ENCODE results near the gene EXPH5.
"Not testable (repeated sequence)": the region's sequence is repeated elsewhere in the genome, so short reads cannot be mapped to it uniquely, and the experiment has no call there.

Gene EXPH5, protein sequence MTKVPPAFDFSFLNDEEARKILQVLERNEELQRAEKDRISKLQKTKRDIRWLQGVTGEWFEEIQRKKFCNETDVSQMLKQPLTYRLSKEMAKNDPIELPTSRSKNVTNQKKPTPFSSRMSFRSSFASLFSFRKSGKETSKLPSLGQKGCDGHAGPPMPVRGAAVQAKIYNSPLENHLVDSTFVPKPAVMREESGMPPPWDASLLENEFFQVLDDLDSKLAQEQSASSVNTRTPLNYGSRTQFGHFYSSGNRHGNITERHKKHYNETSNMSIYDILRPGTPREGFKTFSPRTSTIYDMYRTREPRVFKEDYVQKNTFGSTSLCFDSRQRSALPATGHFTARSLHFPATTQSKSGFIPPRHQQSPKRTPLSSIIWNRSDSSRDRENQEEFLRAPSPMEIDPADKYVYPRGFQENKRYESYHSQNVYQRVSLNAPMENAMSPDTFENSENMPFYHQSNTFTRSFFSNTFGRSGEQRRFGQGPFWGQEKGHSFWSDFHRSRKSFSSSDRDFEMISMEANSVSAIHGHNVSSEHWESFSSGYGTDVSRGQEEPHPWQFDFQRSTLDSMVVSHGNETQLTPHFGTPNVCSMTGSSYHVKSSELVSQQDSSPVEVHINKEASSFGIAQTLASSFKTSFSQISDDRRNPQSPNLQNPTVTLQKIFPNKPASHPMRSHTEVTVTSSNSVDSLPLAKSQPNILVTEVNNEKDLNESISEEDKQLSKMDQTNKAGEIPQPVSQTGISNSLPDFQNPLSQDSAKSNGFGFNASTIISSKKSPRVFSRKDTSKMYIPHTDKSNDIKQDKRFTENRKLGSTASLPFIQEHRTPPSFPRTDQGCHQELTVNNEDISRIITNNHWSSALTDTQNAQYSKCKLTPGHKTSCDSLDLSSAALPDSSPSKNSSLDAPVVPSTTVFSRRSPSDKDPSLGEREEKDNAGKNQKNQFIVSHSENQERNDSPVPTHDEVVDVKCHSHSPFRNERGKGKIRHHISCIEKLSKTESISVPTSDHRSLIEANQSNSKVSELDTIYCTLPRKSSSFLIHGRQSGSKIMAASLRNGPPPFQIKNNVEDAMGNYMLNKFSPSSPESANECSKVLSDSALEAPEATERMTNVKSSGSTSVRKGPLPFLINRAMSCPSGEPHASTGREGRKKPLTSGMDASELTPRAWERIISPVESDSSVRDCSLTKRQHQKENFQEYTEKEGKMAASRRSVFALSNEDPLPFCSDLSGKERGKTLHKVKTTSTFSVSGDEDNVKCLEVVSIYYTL (N-terminal part only)

GRCh38 chr11:108593214-108593922 lies at the start of gene EXPH5:
Gene EXPH5 (minus strand): TSS chr11:108593768. CDS start chr11:108593536, 232 bp downstream.
- peak; percentile 97 for DNase-seq

DNA sequence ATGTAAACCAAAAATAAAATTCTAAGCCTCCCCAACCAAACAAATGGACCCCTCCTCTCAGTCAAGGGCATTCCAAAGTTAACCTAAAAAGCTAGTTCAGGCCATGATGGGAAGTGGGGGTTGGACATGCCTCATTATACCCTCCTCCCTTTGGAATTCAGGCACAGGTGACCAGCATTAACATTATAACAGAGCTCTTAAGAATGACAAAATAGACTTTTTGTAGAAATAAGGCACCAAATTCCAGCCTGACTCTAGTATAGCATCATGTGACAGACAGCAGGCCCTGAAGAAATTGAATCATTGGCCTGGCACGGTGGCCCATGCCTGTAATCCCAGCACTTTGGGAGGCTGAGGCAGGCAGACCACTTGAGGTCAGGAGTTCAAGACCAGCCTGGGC lies 48.2 kb upstream of the EXPH5 start:
- not testable (repeated sequence) for DNase-seq

DNA sequence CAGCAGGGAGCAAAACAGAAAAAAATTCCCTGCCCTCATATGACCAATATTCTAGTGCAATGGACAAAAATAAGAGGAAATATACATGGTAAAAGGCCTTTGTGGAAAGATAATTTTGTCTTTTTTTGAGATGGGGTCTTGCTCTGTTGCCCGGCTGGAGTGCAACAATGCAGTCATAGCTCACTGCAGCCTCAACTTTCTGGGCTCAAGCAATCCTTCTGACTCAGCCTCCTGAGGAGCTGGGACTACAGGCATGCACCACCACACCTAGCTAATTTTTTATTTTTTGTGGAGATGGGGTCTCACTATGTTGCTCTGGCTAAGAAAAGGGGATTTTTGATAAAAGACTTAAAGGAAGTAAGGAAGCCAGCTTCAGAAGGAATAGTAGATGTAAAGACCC lies 45.6 kb upstream of the EXPH5 start:
- no peak for DNase-seq

DNA sequence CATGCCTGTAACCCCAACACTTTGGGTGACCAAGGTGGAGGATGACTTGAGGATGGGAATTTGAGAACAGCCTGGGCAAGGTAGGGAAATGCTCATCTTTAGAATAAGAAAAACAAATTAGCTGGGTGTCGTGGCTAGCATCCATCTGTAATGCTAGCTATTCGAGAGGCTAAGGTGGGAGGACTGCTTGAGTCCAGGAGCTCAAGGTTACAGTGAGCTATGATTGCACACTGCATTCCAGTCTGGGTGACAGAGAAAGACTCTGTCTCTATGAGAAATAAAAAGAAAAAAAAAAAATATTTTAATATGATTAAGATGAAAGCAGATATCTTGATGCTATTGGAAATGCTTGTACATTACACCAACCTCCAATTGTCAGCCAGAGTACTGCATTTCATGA lies 42.7 kb upstream of the EXPH5 start:
- DNase-seq, result no peak

DNA sequence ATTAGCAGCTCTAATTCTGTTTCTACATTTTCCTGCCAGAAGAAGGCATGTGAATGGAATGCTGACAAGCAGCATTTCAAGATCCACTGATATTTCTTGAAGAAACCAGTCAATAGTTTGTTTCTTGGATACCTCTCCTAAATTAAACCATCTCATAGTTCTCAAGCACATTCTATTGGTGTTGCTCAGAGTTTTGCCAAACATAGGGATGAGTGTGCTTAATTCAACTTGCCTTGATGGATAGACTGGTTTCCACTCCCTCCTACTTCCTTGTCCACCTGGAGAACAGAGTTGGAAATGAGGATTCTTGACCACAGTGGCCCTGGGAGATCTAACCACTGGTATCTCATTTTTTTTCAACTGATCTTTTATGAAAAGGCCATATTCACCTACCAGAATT lies 41.5 kb upstream of the EXPH5 start:
- DNase-seq, result no peak

GRCh38 chr11:108632041-108632704 lies 38.6 kb upstream of the EXPH5 start:
- DNase-seq, result no peak

- no peak for DNase-seq
Measured at GRCh38 chr11:108629274-108629673, 35.7 kb upstream of the EXPH5 start.

DNA sequence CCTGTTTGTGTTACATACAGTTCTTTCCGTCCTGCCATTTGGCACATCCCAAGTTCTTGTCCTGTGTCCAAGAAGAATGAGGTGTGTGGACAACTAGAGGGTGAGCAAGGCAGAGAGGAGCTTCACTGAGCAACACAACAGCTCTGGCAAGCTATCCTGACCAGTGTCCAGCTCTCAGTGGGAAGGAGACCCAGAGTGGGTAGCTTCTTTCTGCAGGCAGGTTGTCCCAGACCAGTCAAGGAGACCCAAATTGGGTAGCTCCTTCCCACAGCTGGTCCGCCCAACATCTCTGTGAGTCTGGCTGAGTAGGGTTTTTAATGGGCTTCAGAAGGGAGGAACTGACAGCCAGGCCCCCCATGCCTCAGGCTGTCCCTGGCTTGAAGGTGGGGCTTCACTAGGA lies 35.2 kb upstream of the EXPH5 start:
- no peak for DNase-seq

- no peak for DNase-seq
Measured at GRCh38 chr11:108628326-108628725, 34.8 kb upstream of the EXPH5 start.

GRCh38 chr11:108624196-108624925 lies 30.8 kb upstream of the EXPH5 start:
- no peak for DNase-seq

DNA sequence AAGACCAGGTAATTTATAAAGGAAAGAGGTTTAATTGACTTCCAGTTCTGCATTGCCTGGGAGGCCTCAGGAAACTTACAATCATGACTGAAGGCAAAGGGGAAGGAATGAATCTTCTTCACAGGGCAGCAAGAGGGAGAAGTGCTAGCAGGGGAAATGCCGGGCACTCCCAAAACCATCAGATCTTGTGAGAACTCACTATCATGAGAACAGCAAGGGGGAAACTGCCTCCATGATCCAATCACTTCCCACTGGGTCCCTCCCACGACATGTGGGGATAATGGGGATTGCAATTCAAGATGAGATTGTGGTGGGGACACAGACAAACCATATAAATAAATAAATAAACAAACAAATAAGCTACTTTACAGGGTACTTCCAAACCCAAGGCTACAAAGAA lies 28.8 kb upstream of the EXPH5 start:
- no peak for DNase-seq

DNA sequence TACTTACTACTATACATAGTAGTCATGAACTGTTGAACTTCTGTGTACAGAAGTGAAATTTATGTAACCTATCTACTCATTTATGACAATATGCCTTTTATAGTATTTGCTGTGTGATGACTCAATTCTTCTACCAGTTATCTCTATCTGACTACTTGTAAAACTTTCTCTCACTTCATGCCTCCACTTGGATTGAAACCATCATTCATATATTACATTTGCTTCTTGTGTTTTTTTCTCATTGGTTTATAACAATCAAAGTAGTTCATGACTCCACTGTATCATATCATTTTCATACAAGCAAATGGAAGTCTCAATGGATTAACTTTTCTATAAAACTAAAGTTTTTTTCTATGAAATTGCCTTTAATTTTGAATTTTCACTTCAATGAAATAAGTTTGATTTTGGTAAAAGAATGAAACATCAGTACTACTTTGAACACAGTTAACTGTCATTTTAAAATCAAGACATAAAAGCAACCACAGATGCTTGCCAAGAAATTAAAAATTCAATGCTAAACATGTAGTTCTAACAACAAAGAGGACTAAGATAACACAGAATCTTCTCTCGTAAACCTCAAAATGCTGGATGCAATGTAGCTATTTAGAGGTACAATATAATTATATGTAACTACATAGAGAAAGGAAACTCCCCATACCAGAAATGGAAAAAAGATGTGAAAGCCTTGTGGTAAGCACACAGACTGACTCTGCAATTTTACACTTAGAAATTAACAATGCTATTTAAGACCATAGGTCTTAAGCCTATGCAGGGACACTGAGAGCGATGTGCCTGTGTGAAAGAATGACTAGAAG lies 27.6 kb upstream of the EXPH5 start:
- DNase-seq, result no peak

DNA sequence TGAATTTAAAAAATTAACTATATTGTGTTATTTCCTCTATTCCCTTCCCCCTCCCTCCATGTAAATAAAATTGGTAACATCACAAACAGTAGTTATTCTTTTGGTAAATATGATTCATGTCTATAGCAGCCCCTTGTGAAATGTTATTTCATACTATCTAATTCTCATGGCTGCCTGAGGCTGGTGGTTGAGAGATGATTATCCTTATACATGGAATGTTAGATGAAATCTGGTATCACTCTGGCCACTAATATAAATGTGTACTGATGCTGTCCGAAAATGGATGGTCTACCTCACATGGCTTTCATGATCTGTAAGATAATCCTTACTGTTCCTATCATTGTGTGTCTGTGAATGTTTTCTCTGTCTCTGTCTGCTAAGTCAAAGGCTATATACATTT lies 25.0 kb upstream of the EXPH5 start:
- DNase-seq, result no peak

GRCh38 chr11:108617055-108617454 lies 23.5 kb upstream of the EXPH5 start:
- DNase-seq, result no peak

DNA sequence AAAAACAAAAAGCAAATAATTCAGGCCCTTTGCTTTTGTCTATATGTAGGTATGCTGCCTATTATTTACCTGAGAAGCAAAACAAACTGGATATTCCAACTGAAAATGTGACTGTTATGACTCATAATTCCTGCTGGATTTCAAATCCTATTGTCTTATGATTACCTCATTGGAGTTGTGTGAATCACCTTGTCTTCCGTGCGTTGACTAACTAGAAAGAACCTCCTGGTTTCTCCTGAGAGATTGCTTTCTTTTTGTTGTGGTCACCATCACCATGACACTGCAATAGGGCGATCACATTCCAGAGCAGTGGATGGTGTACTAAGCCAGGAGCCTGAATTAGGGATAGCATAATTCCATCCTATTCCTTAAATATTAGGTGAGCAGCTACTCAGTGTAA lies 23.0 kb upstream of the EXPH5 start:
- DNase-seq, result no peak

DNA sequence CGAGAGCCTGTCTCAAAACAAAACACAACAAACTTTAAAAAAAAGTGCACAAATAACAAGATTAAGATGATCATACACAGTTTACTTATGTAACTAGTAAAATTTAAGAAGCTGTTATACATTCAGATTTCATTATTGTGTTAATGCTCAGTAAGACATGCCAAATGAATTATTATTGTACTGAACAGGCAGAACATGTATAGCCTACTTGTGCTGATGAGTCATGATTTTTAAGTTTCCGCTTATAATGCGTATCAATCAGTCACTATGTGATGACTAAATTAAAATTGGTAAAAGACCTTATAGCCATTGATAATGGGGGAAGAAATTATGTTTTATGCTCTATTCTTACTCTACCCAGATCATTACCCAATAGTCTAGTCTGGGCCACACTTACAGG lies 20.5 kb upstream of the EXPH5 start:
- no peak for DNase-seq

DNA sequence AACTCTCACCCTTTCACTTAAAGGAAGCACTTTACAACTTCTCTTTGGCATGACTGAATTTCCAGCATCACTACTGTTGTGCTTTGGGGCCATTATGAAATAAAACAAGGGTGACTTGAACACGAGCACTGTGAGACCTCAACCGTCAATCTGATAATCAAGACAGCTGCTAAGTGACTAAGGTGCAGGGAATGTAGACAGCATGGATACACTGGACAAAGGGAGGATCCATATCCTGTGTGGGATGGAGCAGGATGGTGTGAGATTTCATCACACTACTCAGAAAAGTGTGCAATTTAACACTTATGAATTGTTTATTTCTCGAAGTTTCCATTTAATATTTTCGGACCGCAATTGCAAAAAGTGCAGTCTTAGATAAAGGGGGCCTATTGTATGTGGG lies 16.1 kb upstream of the EXPH5 start:
- no peak for DNase-seq

DNA sequence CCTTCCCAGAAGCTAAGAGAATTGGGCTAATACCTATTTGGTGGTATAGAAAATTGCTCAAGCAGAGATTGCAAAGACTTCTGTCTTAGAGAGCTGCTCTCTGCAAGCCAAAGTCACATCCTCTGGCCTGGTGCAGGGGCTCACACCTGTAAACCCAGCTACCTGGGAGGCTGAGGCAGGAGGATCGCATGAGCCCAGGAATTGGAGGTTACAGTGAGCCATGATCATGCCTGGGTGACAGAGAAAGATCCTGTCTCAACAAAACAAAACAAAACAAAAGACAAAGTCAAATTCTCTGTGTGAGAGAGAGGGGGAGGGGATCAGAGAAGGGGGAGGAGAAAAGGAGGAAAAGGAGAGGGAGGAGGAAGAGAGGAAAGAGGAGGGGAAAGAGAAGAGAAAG lies 15.0 kb upstream of the EXPH5 start:
- DNase-seq, result no peak

- DNase-seq, result no peak
Measured at GRCh38 chr11:108606495-108607160, 13.1 kb upstream of the EXPH5 start.

- DNase-seq, result no peak
Measured at GRCh38 chr11:108606070-108606469, 12.5 kb upstream of the EXPH5 start.

Data from NCI-H2171 treated with DMSO at 0.1 percent for 48 hours (cell line).